Measurements from ENCODE around the gene PPFIA4. TPM values are rescaled to one million over a fixed set of nuclear protein-coding genes. Genes with fewer than 3 reads are reported as not detected.

The PPFIA4 gene
- total and polyA plus RNA-seq, 7 donors: 8.3 to 99.8 (median 29.1) TPM

- Histone ChIP-seq H3K27ac (no peak overlapping the region), H3K27me3 (ENCODE audit: insufficient read depth in 3 of 3, low read length in 2 of 3) (no peaks in the 10 kb centered on the region), H3K9me3 (no peaks in the 10 kb centered on the region), H3K4me3 (no peak overlapping the region), H3K4me1 (peaks cover 55% of the 10 kb centered on the region), H3K36me3 (ENCODE audit: insufficient read depth in 1 of 2, low read depth in 1 of 2) (peaks cover 0 to 41% of the 10 kb centered on the region in 2 donors)
- ATAC-seq (no peak), DNase-seq (no peak)
- TF ChIP-seq CTCF (IDR thresholded peaks at IDR 0.05): no peak
- WGBS, 3 donors: 77 to 85% (median 85%) methylated on average over 3 of the region's 3 CpGs
- intact Hi-C loops (cut with DNase I): loop anchor here in 1 of 2 donors (2.0 to 5.0 kb wide), 4 partner anchors 36 to 226 kb away; no protein-coding TSS in a partner anchor
Measured at GRCh38 chr1:203041351-203041932, 15.2 kb downstream of the PPFIA4 start.

- H3K27me3 ChIP-seq (ENCODE audit: insufficient read depth in 3 of 3, low read length in 2 of 3): no peaks in the 10 kb centered on the region
- TF ChIP-seq CTCF (IDR thresholded peaks at IDR 0.05): no peak
- WGBS, 3 donors: 89 to 92% (median 89%) methylated on average over 14 of the region's 14 CpGs
- no peaks in the 10 kb centered on the region for H3K9me3 ChIP-seq
- H3K4me3 ChIP-seq: no peak overlapping the region
- DNase-seq (no peak), ATAC-seq (no peak)
- intact Hi-C loops (cut with DNase I): loop anchor here in 1 of 2 donors (5.0 kb wide), 3 partner anchors 33 to 223 kb away; no protein-coding TSS in a partner anchor
- H3K27ac ChIP-seq: no peak overlapping the region
- peaks cover 0 to 67% of the 10 kb centered on the region in 2 donors for H3K36me3 ChIP-seq (ENCODE audit: insufficient read depth in 1 of 2, low read depth in 1 of 2)
- H3K4me1 ChIP-seq: peaks cover 33% of the 10 kb centered on the region
Measured at GRCh38 chr1:203043830-203044545, 17.7 kb downstream of the PPFIA4 start.

- no peak overlapping the region for H3K27ac ChIP-seq
- H3K9me3 ChIP-seq: no peaks in the 10 kb centered on the region
- 92 to 98% (median 96%) methylated on average over 7 of the region's 7 CpGs for WGBS, 3 donors
- H3K4me1 ChIP-seq: peaks cover 26% of the 10 kb centered on the region
- no peak for DNase-seq
- no peak overlapping the region for H3K4me3 ChIP-seq
- no peaks in the 10 kb centered on the region for H3K27me3 ChIP-seq (ENCODE audit: insufficient read depth in 3 of 3, low read length in 2 of 3)
- no peak for TF ChIP-seq CTCF (IDR thresholded peaks at IDR 0.05)
- ATAC-seq: no peak
- intact Hi-C loops (cut with DNase I): loop anchor here in 1 of 2 donors (5.0 kb wide), 3 partner anchors 33 to 223 kb away; no protein-coding TSS in a partner anchor
- H3K36me3 ChIP-seq (ENCODE audit: insufficient read depth in 1 of 2, low read depth in 1 of 2): peaks cover 0 to 74% of the 10 kb centered on the region in 2 donors
Measured at GRCh38 chr1:203044546-203045250, 18.4 kb downstream of the PPFIA4 start.

GRCh38 chr1:203045336-203045735 is 19.0 kb downstream of the PPFIA4 start:
- Histone ChIP-seq H3K4me1 (peaks cover 21% of the 10 kb centered on the region), H3K27me3 (ENCODE audit: insufficient read depth in 3 of 3, low read length in 2 of 3) (no peaks in the 10 kb centered on the region), H3K27ac (no peak overlapping the region), H3K4me3 (no peak overlapping the region), H3K36me3 (ENCODE audit: insufficient read depth in 1 of 2, low read depth in 1 of 2) (peaks cover 0 to 80% of the 10 kb centered on the region in 2 donors), H3K9me3 (no peaks in the 10 kb centered on the region)
- no peak for ATAC-seq
- 93 to 95% (median 94%) methylated on average over 17 of the region's 17 CpGs for WGBS, 3 donors
- intact Hi-C loops (cut with DNase I): no loop called here
- no peak for DNase-seq
- TF ChIP-seq CTCF (IDR thresholded peaks at IDR 0.05): no peak
